ENCODE measurements around the gene TNFRSF19. TPM values are rescaled to one million over a fixed set of nuclear protein-coding genes. Genes with fewer than 3 reads are reported as not detected.

TNFRSF19 gene
- total RNA-seq, 3 donors from 2014 or later, result 5.3 to 9.1 (median 7.9) TPM

- no peaks in the 10 kb centered on the region for H3K9me3 ChIP-seq
- H3K27me3 ChIP-seq, result no peaks in the 10 kb centered on the region
- H3K36me3 ChIP-seq, result no peaks in the 10 kb centered on the region
- H3K4me1 ChIP-seq, result no peaks in the 10 kb centered on the region
- peak overlapping the region in 2 of 3 donors; percentile 8 to 44 for H3K4me3 ChIP-seq
- no peak for TF ChIP-seq CTCF (IDR thresholded peaks at IDR 0.05)
- TF ChIP-seq POLR2AphosphoS5 (IDR thresholded peaks at IDR 0.05), result no peak
- no peak for TF ChIP-seq POLR2A (IDR thresholded peaks at IDR 0.05)
- intact Hi-C loops (cut with DNase I; ENCODE audit: low total_unique reads), result no loop called here
- H3K27ac ChIP-seq, result peak overlapping the region in 1 of 2 donors; percentile 26
- no peak for DNase-seq (ENCODE audit: low spot score in 2 of 2)
Observed at GRCh38 chr13:23609414-23609760, 39.2 kb downstream of the TNFRSF19 start.

GRCh38 chr13:23609874-23610576 is 39.8 kb downstream of the TNFRSF19 start:
- intact Hi-C loops (cut with DNase I; ENCODE audit: low total_unique reads), result no loop called here
- no peaks in the 10 kb centered on the region for H3K4me1 ChIP-seq
- no peaks in the 10 kb centered on the region for H3K27me3 ChIP-seq
- H3K4me3 ChIP-seq, result peak overlapping the region in 2 of 3 donors; percentile 8 to 44
- H3K27ac ChIP-seq, result peak overlapping the region in 1 of 2 donors; percentile 44
- DNase-seq (ENCODE audit: low spot score in 2 of 2), result no peak
- no peaks in the 10 kb centered on the region for H3K36me3 ChIP-seq
- TF ChIP-seq CTCF (IDR thresholded peaks at IDR 0.05) (no peak), POLR2AphosphoS5 (IDR thresholded peaks at IDR 0.05) (no peak), POLR2A (IDR thresholded peaks at IDR 0.05) (no peak)
- no peaks in the 10 kb centered on the region for H3K9me3 ChIP-seq

GRCh38 chr13:23610966-23611491 is 40.8 kb downstream of the TNFRSF19 start:
- Histone ChIP-seq H3K27ac (no peak overlapping the region), H3K27me3 (no peaks in the 10 kb centered on the region), H3K4me1 (no peaks in the 10 kb centered on the region), H3K36me3 (no peaks in the 10 kb centered on the region), H3K4me3 (no peak overlapping the region), H3K9me3 (no peaks in the 10 kb centered on the region)
- TF ChIP-seq CTCF (IDR thresholded peaks at IDR 0.05) (no peak), POLR2AphosphoS5 (IDR thresholded peaks at IDR 0.05) (no peak), POLR2A (IDR thresholded peaks at IDR 0.05) (no peak)
- DNase-seq (ENCODE audit: low spot score in 2 of 2), result no peak
- intact Hi-C loops (cut with DNase I; ENCODE audit: low total_unique reads), result no loop called here

- Histone ChIP-seq H3K4me1 (no peaks in the 10 kb centered on the region), H3K27ac (no peak overlapping the region), H3K4me3 (no peak overlapping the region), H3K9me3 (no peaks in the 10 kb centered on the region), H3K27me3 (no peaks in the 10 kb centered on the region), H3K36me3 (no peaks in the 10 kb centered on the region)
- TF ChIP-seq CTCF (IDR thresholded peaks at IDR 0.05) (no peak), POLR2AphosphoS5 (IDR thresholded peaks at IDR 0.05) (no peak), POLR2A (IDR thresholded peaks at IDR 0.05) (no peak)
- intact Hi-C loops (cut with DNase I; ENCODE audit: low total_unique reads), result no loop called here
- no peak for DNase-seq (ENCODE audit: low spot score in 2 of 2)
Observed at GRCh38 chr13:23612182-23612581, 42.0 kb downstream of the TNFRSF19 start.

- Histone ChIP-seq H3K4me3 (no peak overlapping the region), H3K36me3 (no peaks in the 10 kb centered on the region), H3K27ac (no peak overlapping the region), H3K4me1 (no peaks in the 10 kb centered on the region), H3K9me3 (no peaks in the 10 kb centered on the region), H3K27me3 (no peaks in the 10 kb centered on the region)
- intact Hi-C loops (cut with DNase I; ENCODE audit: low total_unique reads), result no loop called here
- TF ChIP-seq POLR2A (IDR thresholded peaks at IDR 0.05) (no peak), POLR2AphosphoS5 (IDR thresholded peaks at IDR 0.05) (no peak), CTCF (IDR thresholded peaks at IDR 0.05) (no peak)
- DNase-seq (ENCODE audit: low spot score in 2 of 2), result no peak
Observed at GRCh38 chr13:23612731-23613130, 42.5 kb downstream of the TNFRSF19 start.
